NCI-H2029 treated with DMSO at 0.1 percent for 48 hours (cell line): Measurements from ENCODE around the gene ZNF80.

ENCODE experiments used
- DNase-seq: peaks from one replicate; lab custom pipeline; 2025; lab: John Stamatoyannopoulos, UW

Gene ZNF80

DNA sequence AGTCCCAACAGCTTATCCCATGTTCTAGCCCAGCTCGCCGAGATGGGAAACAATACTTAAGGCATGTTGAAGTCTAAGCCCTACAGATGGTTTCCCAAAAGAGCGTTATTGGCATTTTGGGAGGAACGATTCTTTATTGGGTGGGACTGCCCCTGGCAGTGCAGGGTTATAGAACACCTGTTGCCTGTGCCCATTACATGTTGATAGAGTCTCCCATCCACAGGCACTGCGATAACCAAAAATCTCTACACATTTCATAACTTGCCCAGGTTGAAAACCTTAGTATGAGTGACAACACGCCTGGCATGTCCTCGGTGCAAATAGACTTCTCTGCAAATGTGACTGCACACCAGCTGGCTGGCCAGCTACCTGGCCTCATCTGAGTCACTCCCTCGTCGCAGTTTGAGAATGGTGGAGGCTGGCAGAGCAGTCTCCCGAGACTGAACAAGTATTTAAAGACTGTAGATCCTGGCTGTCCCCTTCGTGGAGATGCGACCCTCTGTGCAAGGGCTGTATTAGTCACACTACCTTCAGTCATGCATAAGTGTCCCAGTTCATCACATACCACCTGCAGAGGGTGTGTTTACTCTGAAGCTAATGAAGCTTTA, 18.7 kb downstream of the ZNF80 start:
- DNase-seq, result no peak

DNA sequence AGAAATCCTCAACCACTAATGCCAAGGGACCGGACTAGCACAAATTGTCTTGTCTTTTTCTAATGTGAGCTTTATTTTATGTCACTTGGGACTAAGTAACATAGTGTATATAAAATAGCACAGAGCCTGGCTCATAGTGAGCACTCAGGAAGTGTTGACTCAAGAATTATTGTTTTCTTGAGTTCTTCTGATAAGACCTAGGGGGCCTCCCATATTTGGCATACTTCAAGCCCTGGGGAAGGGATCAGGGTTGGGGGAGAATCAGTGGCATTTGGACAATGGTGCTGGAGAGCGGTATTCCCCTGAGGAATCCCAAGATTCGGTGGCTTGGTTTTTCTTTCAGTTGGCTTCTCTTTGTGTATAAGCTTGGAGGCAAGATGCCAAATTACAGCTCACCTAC, 19.4 kb downstream of the ZNF80 start:
- DNase-seq, result no peak

DNA sequence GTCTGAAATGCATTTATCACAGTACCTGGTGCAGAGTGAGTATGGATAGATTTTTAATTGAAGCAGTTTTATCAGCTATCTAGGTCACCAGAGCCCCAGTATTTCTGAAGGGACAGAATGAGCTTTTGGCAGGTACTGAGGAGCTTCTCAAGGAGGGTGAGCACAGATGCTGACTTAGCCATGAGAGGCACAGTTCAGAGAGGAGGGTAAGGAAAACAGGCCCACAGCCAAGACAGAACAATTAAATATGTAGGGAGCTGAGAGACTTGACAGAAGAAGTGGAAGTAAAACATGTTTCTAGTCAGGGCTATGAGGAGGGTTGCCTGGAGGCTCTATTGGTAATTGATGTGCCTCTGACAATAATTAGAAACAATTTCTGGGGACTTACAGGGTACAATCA, 20.1 kb downstream of the ZNF80 start:
- no peak for DNase-seq

DNA sequence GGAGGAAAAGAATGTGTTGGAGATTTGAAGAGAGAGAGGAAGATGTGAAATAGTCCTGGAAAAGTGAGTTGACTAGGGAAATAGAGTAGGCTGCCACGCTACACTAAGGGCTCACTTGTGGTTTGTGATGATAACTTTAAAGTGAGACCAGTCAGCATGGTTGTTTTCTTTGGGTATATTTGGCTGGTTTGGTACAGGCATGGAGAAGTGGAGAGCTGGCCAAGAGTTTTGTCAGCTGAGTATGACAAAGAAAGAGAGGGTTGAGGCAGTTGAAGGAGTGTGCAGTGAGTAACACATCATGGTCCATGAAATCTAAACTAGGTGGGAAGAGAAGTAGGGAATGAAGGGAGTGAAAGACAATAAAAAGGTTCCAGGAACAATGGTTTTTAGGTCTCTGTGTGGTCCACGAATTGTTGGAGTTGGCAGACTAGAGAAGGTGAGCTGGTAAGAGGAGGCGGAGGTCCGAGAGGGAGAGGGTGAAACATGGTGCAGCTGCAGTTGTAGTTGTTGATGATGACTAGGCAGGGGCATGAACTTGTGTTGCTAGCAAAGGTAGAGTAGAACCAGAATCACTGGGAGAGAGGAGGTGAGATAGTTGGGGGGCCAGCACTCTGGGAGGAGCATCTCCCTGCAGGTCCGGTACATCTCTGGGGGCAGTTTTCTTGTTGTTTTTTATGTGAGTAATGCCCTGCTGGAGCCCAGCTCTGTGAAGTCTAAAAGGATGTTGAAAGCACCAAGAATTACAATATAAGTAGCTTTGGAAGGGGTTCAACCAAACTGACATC, 21.0 kb downstream of the ZNF80 start:
- DNase-seq, result no peak

DNA sequence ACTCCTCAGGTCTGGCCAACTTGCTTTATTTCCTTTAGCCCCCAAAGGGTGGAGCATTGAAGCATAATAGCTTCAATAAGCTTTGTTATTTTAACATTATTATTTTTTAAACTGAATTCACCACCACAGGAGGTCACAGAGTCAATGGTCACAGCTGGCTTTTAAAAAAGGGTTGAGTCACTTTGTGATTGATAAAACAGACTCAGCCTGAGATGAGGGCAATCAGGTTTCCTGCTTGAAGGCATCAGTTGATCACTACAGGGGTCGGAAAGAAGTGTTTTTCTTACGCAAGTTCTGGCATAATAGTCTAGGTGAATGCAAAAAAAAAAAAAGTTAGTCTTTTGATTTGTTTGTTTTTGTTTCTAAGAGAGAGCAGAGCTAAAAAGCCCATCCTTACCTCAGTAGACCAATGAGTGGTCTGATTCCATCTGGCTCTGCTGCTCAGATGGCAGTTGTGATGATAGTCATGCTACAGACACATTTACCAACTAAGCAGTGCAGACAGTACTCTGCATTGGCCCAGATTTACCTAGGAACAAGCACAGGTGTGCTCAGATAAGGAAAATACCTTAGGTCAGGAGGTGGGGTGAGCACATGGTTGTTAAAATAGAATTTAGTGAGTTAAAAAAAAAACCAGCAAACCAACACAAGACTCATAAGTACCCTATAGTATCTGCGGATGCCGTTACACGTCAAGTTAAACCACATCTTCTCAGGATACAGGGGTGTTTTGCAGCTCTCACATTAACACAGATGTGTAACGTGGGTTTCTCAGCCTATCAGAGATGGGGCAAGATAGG, 22.6 kb downstream of the ZNF80 start:
- DNase-seq, result no peak

DNA sequence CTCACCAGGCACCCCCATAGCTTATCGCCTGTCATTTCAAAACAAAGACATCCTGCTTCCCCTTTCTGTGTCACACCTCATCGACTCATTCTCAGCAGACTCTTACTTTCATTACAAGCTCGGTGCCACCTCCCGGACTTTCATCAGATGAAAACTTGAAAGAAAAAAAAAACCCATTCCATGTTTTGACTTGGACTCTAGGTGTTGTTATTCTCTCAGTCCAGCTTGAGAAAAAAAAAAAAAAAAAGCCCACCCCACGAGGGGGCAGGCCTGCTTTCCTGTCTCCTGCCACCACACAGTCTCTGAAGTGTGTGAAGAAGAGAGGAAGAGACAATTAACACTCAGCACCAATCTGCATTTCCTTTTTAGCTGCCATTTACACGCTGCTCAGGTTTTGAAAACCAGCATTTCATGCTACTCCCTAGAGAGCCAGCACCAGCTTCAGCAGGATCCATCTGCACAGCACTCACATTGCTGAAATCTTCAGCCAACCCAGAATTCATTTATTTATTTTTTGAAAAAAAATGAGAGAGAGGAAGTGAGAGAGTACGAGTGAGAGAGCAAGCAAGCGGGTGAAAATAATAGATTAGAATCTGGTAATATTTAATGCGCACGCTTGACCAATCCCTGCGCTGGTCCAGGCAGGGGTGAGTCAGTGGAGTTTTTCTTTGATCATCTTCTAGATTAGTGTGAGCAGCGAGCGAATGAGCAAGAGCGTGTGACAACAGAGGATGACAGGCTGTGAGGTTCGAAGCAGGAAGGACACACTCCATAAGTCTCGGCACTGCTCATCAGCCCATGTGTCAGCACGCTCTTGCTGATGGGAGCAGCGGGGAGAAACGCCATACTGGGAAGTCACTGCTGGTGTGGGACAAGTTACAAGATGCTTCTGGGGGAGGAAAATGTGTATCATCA, 23.5 kb downstream of the ZNF80 start:
- no peak for DNase-seq

DNA sequence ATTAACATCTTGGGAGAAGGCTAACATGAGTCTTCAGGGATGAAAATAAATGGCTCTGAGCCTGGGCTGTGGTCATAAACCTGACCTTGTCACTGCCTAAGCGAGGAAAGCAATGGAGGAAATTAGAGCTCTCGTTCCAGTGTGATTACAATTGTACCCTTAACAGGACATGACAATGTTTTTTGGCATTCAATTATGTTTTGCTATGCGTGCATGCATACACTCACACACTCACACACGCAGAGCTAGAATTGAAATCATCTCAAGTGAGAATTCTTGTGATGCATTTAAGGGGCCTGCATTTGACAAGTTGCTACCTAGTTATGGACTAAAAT, 24.1 kb downstream of the ZNF80 start:
- no peak for DNase-seq

DNA sequence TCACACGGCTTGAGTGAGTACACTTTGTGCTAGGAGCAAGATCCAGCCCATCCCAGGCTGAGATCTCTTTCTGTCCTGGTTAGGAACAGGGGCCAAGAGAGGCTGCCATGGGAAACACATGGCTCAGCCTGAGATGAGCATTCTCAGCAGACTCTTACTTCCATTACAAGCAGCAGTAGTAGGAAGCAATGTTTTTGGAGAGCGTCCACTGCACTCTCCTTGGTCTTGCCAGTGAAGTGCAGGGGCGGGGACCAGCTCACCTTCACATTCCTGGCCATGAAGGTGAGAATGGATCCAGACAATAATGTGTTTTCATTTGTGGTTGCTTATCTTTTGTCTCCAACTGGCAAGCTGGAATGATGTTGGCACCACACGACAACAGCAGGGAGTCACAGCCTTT, 24.7 kb downstream of the ZNF80 start:
- DNase-seq, result no peak

DNA sequence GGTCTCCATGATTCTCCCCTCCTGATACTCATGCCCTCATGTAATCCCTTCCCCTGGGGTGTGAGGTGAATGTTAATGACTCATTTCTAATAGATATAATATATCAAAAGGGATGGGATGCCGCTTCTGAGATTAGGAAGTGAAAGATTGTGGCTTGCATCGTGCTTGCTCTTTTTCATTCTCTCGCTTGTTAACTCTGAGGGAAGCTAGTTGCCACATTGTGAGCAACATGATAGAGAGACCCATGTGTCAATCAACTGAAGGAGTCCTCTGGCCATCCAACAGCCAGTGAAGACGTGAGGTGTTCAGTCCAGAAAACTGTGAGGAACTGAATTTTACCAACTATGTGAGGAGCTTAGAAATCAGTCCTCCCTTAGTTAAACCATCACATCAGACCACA, 29.6 kb downstream of the ZNF80 start:
- DNase-seq, result no peak

DNA sequence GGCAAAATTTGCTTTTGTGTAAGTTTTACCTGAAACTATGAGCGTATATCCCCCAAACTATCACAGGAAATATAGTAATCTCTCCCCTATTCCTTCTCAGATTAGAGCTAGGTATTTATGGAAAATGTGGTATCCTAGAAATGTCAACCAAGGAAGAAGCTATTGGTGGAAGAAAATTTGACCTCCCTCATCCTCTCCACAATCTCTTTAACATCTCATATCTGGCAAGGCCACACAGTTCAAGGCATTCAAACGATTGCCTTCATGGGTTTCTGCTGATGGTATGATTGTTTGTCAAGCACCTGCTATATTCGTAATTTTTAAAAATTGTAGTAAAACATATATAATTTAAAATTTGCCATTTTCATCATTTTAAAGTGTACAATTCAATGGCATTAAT, 31.0 kb downstream of the ZNF80 start:
- DNase-seq, result no peak

DNA sequence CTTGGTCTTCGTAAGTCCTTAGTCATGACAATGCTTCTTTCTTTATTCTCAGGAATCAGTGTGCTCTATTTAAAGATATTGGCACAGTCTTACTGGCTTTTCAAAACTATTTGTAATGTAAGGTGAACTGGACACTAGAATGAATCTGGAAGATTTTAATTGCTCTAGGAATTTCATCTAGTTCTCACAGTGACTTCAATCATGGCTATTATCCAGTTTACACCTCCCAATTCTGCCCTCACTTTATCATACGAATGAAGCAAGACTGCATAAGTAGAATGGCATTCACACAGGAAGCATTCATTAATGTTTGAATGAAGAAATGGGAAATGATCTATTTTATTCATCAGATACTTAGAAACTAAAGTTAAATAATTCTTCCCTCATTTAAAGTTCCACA, 31.8 kb downstream of the ZNF80 start:
- no peak for DNase-seq

DNA sequence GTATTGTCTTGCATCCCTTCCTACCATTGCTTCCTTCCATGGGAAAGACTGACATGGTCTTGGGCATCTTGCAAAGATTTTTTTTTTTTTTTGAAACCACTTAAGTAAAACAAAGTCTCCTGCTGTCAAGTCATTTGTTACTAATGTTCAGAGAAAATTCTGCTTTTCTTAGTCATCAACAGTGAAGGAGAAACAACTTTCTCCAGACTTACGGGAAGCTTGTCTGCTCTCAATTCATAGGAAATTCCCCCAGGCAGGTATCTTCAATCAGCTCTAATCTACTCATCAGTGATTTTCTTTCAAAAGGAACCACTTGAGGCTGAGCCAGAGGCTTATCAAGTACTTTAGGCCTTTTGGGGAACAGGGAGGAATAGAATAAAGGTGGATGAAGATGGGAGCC, 42.6 kb downstream of the ZNF80 start:
- DNase-seq, result no peak

DNA sequence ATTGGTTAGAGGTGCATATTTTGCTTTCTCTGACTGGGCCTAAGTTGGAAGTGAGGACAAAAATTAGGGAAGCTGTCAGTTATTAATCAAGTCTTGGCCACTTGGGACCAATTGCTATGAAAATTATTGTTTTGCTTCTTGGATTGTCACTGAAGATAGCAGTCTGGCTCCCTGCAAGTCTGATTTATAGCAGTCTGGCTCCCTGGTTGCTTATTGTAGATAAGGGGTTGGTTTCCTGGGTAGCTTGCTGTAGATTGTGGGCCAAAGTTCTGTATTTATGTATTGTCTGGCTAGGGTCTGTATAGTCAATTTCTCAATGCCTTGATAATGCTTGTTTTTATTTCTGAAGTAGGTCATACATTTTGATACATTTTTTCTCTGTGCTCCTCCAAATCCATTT, 45.2 kb downstream of the ZNF80 start:
- no peak for DNase-seq

DNA sequence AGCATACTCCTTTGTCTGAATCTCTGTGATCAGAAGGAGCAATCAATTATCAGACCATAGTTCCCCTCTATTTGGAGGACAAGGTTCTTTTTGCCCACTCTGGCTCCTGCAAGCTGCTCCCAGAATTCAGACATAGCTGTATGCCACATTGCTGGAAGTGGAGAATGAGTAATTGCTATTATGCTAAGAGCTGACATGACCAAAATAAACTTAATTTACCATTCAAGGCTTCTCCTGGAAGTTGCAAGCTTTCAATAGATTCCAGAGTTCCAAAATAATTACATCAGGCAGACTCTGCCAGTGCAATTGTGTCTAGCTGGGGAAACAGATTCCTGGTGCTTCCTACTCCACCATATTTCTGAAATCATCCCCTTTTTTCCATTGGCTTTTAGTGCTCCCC, 50.9 kb downstream of the ZNF80 start:
- no peak for DNase-seq
